HG03064 (cell line): Measurements from ENCODE around the gene LMBRD2.
"Not testable (repeated sequence)": the region's sequence is repeated elsewhere in the genome, so short reads cannot be mapped to it uniquely, and the experiment has no call there.

Source experiments
- ATAC-seq: cut with Tn5 transposase; IDR thresholded peaks from one replicate; pipeline ENCODE4 v1.9.1; 2021; ENCODE audit warnings: low read depth; ENCODE audit not compliant: unreplicated experiment

The LMBRD2 gene

GRCh38 chr5:36151434-36152323 is at the start of gene LMBRD2, which contains the start of gene SKP2:
TSS of gene LMBRD2 (minus strand) at chr5:36151887. CDS start at chr5:36143349, 8,538 bp downstream.
TSS of gene SKP2 (plus strand) at chr5:36152111. CDS start at chr5:36152263, 152 bp downstream.
- ATAC-seq, result peak; percentile 99

DNA sequence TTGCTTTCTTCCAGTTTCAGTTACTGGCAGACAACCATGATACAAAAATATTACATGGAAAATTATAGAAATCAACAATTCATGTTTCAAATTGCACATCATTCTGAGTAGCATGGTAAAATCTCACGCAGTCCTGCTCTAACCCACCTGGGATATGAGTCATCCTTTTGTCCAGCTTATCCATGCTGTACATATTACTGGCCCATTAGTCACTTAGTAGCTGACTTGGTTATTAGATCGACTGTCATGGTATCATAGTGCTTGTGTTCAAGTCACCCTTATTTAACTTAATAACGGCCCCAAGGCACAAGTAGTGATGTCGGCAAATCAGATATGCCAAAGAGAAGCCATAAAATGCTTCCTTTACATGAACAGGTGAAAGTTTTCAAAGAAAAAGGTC is 48.8 kb upstream of the LMBRD2 start:
- no peak for ATAC-seq

GRCh38 chr5:36199620-36200019 is 47.9 kb upstream of the LMBRD2 start:
- no peak for ATAC-seq

DNA sequence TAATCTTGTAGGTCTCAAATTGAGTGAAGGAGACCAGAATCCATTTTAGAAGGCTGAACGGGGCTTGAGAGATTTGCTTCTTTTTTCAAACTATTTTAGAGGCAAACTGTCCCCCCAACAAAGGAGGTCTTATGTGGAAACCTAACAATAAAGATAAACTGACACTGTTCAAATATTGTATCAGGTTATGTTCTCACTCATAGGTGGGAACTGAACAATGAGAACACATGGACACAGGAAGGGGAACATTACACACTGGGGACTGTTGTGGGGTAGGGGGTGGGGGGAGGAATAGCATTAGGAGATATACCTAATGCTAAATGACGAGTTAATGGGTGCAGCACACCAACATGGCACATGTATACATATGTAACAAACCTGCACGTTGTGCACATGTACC is 47.1 kb upstream of the LMBRD2 start:
- ATAC-seq, result not testable (repeated sequence)

GRCh38 chr5:36198281-36198680 is 46.6 kb upstream of the LMBRD2 start:
- no peak for ATAC-seq

DNA sequence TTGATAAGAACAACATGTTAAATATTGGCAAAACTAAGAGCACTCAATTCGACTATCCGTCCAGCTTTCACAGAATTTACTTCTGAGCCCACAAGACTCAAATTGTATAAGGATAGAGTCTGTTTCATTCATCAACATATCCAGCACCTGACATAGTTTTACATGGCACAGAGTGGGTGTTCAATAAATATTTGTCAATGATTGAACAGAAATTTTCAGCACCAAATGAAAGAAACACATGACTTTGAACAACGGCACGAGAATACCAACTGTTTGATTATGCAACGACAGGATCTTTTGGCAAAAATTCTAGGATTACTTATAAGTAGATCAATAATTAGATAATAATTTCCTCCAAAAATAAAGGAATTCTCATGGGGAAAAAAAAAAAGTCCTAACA is 42.1 kb upstream of the LMBRD2 start:
- no peak for ATAC-seq

GRCh38 chr5:36184408-36184807 is 32.7 kb upstream of the LMBRD2 start:
- ATAC-seq, result not testable (repeated sequence)

DNA sequence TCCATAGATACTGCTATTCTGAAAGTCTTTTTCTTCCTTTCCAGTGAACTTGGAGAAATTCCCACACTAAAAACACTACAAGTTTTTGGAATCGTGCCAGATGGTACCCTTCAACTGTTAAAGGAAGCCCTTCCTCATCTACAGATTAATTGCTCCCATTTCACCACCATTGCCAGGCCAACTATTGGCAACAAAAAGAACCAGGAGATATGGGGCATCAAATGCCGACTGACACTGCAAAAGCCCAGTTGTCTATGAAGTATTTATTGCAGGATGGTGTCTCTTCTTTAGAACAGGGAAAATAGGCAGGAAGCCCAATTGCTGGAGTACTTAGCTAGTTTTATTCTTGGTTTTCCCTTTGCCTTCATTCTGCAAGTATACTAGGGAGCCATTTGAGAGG is 30.1 kb upstream of the LMBRD2 start:
- ATAC-seq, result no peak

DNA sequence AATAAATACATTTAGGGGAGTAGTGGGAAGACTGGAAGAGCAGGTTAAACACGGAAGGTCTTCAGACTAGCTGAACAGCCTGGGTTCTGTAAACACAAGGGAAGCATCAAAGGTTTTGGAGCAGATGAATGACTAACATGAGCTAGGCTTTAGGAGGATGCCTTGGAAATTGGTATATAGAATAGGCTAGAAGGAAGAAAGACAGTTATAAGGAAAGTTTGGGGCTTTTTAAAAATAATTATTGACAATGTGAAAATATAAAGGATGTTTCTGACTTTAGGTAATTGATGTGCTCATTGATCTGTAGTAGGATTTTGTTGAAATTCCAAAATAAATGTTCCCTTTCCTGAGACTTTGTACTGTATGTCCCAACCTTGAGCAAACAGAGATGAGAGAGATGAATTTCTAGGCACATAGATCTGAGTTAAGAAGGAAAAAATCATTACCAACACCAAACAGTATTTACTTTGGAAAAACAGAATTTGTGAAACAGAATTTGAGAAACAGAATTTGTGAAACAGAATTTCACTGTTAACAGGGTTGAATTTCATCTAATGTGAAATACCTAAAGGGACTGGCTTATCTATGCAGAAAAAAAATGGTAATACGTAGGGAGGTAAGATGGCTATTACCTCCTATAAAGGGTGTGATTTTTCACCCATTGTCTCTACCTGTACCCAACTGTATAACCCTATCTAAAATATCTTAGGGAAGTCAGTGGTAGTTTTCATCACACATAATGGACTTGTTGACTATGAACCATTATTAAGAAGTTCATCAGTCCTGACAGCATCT is 29.1 kb upstream of the LMBRD2 start:
- ATAC-seq, result no peak

- ATAC-seq, result no peak
Observed at GRCh38 chr5:36179950-36180349, 28.3 kb upstream of the LMBRD2 start.

DNA sequence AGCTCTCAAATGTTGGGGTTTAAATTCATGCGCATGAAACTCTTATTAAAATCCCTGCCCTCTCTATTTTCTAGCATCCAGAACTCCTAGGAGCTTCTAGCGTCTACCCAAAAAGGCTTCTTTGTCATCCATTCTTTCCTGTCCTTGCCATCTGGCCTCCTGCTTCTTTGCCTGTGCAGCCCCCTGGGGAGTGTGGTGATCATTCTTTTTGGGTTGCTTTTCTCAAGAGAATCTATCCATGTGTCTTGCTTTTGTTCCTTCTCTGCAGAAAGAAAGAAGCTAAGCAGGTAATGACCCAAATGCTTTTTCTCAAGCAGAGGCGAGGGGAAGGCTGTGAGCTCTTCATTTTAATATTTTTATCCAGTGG is 26.8 kb upstream of the LMBRD2 start:
- no peak for ATAC-seq

GRCh38 chr5:36177715-36178523 is 26.2 kb upstream of the LMBRD2 start:
- no peak for ATAC-seq

DNA sequence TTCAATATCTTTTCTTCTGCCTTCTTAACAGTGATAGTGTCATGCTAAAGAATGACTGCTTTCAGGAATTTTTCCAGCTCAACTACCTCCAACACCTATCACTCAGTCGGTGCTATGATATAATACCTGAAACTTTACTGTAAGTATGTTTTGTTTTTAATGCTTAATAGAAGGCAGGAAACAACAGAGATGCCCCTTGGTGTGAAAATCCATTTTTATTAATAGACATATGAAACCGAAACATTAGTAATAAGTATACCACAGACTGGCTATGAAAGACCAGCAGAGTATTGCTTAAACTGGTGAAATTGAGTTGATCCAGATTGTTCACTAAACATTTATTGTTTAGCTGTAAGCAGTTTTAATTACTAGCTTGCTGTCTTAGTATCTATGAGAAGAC is 25.5 kb upstream of the LMBRD2 start:
- ATAC-seq, result peak; percentile 94

- no peak for ATAC-seq
Observed at GRCh38 chr5:36175043-36175442, 23.4 kb upstream of the LMBRD2 start.

DNA sequence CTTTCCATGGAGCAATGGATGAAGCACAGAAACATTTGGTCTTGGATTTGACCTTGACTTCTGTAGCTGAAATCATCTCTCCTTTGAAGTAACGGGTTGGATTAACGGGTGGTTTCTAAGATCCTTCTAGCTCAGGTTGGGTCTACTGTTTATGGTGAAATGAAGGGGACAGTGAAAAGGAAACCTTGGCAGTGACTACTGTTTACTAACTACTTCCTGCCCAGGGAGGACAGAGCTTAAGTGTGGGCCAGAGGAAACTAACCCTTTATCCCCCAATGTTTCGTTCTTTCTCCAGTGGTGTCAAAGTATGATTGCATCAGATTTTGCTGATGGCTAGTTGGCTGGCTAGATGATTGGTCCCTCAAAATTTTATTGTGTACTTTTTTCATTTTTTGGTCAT is 22.4 kb upstream of the LMBRD2 start:
- no peak for ATAC-seq

DNA sequence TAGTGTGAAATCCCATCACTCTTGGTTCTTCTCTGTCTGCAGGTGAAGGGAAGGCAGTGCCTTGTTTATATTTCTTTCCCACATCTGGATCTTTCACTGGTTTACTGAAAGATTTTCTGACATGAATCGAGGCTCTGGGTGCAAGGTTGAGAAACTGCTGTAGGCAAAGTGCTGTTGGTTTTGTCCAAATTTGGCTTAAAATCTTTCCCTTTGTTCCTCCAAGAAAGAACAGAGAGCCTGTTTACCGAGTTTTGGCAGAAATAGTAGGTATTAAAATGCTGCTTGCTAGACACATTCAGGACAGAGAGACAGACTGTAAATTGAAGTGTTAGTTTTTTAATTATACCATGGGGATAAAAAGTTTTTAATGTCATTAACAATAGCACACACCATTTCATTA is 21.7 kb upstream of the LMBRD2 start:
- no peak for ATAC-seq

GRCh38 chr5:36172599-36172998 is 20.9 kb upstream of the LMBRD2 start:
- no peak for ATAC-seq

- ATAC-seq, result no peak
Observed at GRCh38 chr5:36170832-36171424, 19.2 kb upstream of the LMBRD2 start.

GRCh38 chr5:36168737-36169136 is 17.1 kb upstream of the LMBRD2 start:
- ATAC-seq, result no peak

GRCh38 chr5:36164461-36164860 is 12.8 kb upstream of the LMBRD2 start:
- ATAC-seq, result no peak
